Measurements from ENCODE around the gene KIAA2012. TPM values are rescaled to one million over a fixed set of nuclear protein-coding genes. Genes with fewer than 3 reads are reported as not detected.

Gene KIAA2012
- total and polyA plus RNA-seq, 2 of the 4 experiments (the other 2 are of a cell fraction): under 0.01 to 0.09 TPM

- no peak overlapping the region for H3K14ac ChIP-seq (replicated peaks; ENCODE audit: low read depth, low read length)
- H2AK9ac ChIP-seq (replicated peaks; ENCODE audit: low read depth, low read length, poor library complexity): no peak overlapping the region
- H2BK15ac ChIP-seq (ENCODE audit: low read depth, low read length): no peak overlapping the region
- no peak overlapping the region for H3K56ac ChIP-seq (ENCODE audit: extremely low read depth, insufficient read depth, low read length)
- no peak for TF ChIP-seq MXI1 (IDR thresholded peaks at IDR 0.05; ENCODE audit: borderline replicate concordance, low read depth, low read length)
- no peak for TF ChIP-seq BHLHE40 (IDR thresholded peaks at IDR 0.05; ENCODE audit: low read depth, low read length)
- TF ChIP-seq ELK1 (IDR thresholded peaks at IDR 0.05; ENCODE audit: borderline replicate concordance, low read depth, low read length): no peak
- TF ChIP-seq RCOR1 (IDR thresholded peaks at IDR 0.05; ENCODE audit: insufficient replicate concordance, low read length): no peak
- no peak for TF ChIP-seq MAFK (IDR thresholded peaks at IDR 0.05; ENCODE audit: low read depth, low read length)
- TF ChIP-seq CEBPB (IDR thresholded peaks at IDR 0.05; ENCODE audit: low read depth, low read length): no peak
- no peak for TF ChIP-seq RAD21 (IDR thresholded peaks at IDR 0.05; ENCODE audit: low read length)
- TF ChIP-seq USF2 (IDR thresholded peaks at IDR 0.05; ENCODE audit: low read depth, low read length): no peak
- no peak for TF ChIP-seq MAZ (IDR thresholded peaks at IDR 0.05; ENCODE audit: borderline replicate concordance, low read depth, low read length)
- TF ChIP-seq CHD1 (IDR thresholded peaks at IDR 0.05; ENCODE audit: low read depth, low read length): no peak
- H3K9me3 ChIP-seq (ENCODE audit: control insufficient read depth, insufficient read depth, low read length): no peaks in the 10 kb centered on the region
- intact Hi-C loops (cut with micrococcal nuclease) (no loop called here), in situ Hi-C loops (cut with MboI; ENCODE audit: low sequenced_read_pairs) (loop anchor here (10.0 kb wide), 1 partner anchor 370 kb away; no protein-coding TSS in a partner anchor), dilution Hi-C loops (cut with HindIII; ENCODE audit: low sequenced_read_pairs, unreplicated experiment) (no loop called here)
- no peak overlapping the region for H3K9ac ChIP-seq (ENCODE audit: low read depth, low read length)
- H4K91ac ChIP-seq (ENCODE audit: insufficient read depth, low read depth, low read length): no peak overlapping the region
- H2BK20ac ChIP-seq (ENCODE audit: low read depth, low read length): no peak overlapping the region
- no peaks in the 10 kb centered on the region for H3K79me1 ChIP-seq (ENCODE audit: low read depth in 1 of 2, low read length in 2 of 2)
- no peak overlapping the region for H3K18ac ChIP-seq (ENCODE audit: low read depth, low read length)
- no CpG with 5 or more reads among the region's 5 CpGs for WGBS, 2 experiments (ENCODE audit: extremely low coverage in 2 of 2, insufficient read length in 1 of 2)
- H3K27ac ChIP-seq (ENCODE audit: insufficient read depth, low read length): no peak overlapping the region
- H4K20me1 ChIP-seq (ENCODE audit: insufficient read depth, low read length): no peaks in the 10 kb centered on the region
- CTCF ChIA-PET: no interaction called here
- no peak overlapping the region for H4K8ac ChIP-seq (ENCODE audit: low read depth in 2 of 2, low read length in 2 of 2)
- BruUV-seq (replicated peaks): no TSS peak
- POLR2A ChIA-PET (ENCODE audit: unreplicated experiment): no interaction called here
- H3K4me2 ChIP-seq (ENCODE audit: low read depth, low read length): no peak overlapping the region
- no peak overlapping the region for H4K5ac ChIP-seq (ENCODE audit: low read depth, low read length)
- no peak overlapping the region for H3K23ac ChIP-seq (ENCODE audit: low read depth, low read length)
- H2AK5ac ChIP-seq (ENCODE audit: low read depth, low read length): no peak overlapping the region
- no peaks in the 10 kb centered on the region for H3K27me3 ChIP-seq (ENCODE audit: control insufficient read depth, insufficient read depth, low read length)
- no peaks in the 10 kb centered on the region for H3K36me3 ChIP-seq (ENCODE audit: control insufficient read depth, insufficient read depth, low read length)
- H3K9me1 ChIP-seq (ENCODE audit: insufficient read depth, low read length): peaks cover 6% of the 10 kb centered on the region
- peaks cover 15% of the 10 kb centered on the region for H3K4me1 ChIP-seq (ENCODE audit: control insufficient read depth, insufficient read depth, low read length)
- no peak overlapping the region for H3K4me3 ChIP-seq (ENCODE audit: insufficient read depth, low read depth, low read length)
- DNase-seq: no peak
- H3K4ac ChIP-seq (ENCODE audit: low read depth, low read length): no peak overlapping the region
- ATAC-seq (ENCODE audit: low read depth): no peak
- no peak overlapping the region for H2BK120ac ChIP-seq (ENCODE audit: low read depth, low read length)
- H2AFZ ChIP-seq (replicated peaks; ENCODE audit: low read length, poor library complexity): no peak overlapping the region
- H2BK5ac ChIP-seq (ENCODE audit: low read depth, low read length, poor library complexity, severe bottlenecking): no peak overlapping the region
Measured at GRCh38 chr2:202165208-202165607, 92.2 kb downstream of the KIAA2012 start.

Data from IMR-90 (cell line).